Uterus (tissue), 4 donors: Measurements from ENCODE around the gene DRG1. TPM values are rescaled to one million over a fixed set of nuclear protein-coding genes. Genes with fewer than 3 reads are reported as not detected.
"Not testable (repeated sequence)": the region's sequence is repeated elsewhere in the genome, so short reads cannot be mapped to it uniquely, and the experiment has no call there.

Source experiments
- DNase-seq, 2 donors: peaks; one replicate each; pipeline ENCODE4 v3.0.0-alpha.2; 2019 to 2020
- H3K27ac ChIP-seq, 2 donors: fragments of 200-600 bp; sonication (generic); 1 replicate in 1 of 2; 2 replicates in 1 of 2; pipeline ENCODE4 v1.5.1; 2016 to 2018
- H3K27me3 ChIP-seq, 2 donors: fragments of 200-600 bp; sonication (generic); one replicate each; pipeline ENCODE4 v1.5.1; 2018 to 2019; ENCODE audit warnings: control low read depth in 1 of 2
- H3K36me3 ChIP-seq, 2 donors: fragments of 200-600 bp; sonication (generic); one replicate each; pipeline ENCODE4 v1.5.1; 2019; ENCODE audit warnings: control low read depth in 1 of 2
- H3K4me1 ChIP-seq, 2 donors: fragments of 200-600 bp; sonication (generic); one replicate each; pipeline ENCODE4 v1.5.1; 2018 to 2019; ENCODE audit warnings: control low read depth in 1 of 2
- H3K4me3 ChIP-seq, 2 donors: fragments of 200-600 bp; sonication (generic); 1 replicate in 1 of 2; 2 replicates in 1 of 2; pipeline ENCODE4 v1.5.1; 2018 to 2019; ENCODE audit warnings: mild to moderate bottlenecking in 1 of 2
- H3K9me3 ChIP-seq, 2 donors: fragments of 200-600 bp; sonication (generic); one replicate each; pipeline ENCODE4 v1.5.1; 2019; ENCODE audit warnings: control low read depth in 1 of 2
- POLR2A ChIP-seq, 2 donors: fragments of 450-650 bp; IDR thresholded peaks; one replicate each; pipeline ENCODE4 v1.6.1; 2016; ENCODE audit warnings: antibody characterized with exemption in 2 of 2, mild to moderate bottlenecking in 1 of 2, moderate library complexity in 1 of 2
- intact Hi-C: fragments of 100-400 bp; cut with DNase I; formaldehyde crosslinking; loops from one replicate; pipeline ENCODE4 v1.15.1; 2023; ENCODE audit warnings: low total_unique reads
- total RNA-seq, 4 donors: library from RNA; depleted of rRNA in 3 of 4; stranded (reverse); fragments of >200 nt in 3 of 4; gene quantifications; one replicate each; pipeline versions ENCODE4 v1.1.0 to v1.2.4, GENCODE V29; 2014 to 2023
- TF ChIP-seq, protein P1 (sequence below), 4 experiments: fragments of 200-600 bp in 2 of 4; fragments of 450-650 bp in 2 of 4; sonication (generic) in 2 of 4; IDR thresholded peaks; one replicate each; pipeline ENCODE4 v1.5.1; 2016 to 2019; ENCODE audit warnings: antibody characterized with exemption in 4 of 4, mild to moderate bottlenecking in 2 of 4, moderate library complexity in 1 of 4
- donor health status: DM: yes; HTN: yes; CAD: no.

Gene DRG1
- total RNA-seq, 4 donors from 2014 or later = 9.2 to 98.2 (median 40.9) TPM

DNA sequence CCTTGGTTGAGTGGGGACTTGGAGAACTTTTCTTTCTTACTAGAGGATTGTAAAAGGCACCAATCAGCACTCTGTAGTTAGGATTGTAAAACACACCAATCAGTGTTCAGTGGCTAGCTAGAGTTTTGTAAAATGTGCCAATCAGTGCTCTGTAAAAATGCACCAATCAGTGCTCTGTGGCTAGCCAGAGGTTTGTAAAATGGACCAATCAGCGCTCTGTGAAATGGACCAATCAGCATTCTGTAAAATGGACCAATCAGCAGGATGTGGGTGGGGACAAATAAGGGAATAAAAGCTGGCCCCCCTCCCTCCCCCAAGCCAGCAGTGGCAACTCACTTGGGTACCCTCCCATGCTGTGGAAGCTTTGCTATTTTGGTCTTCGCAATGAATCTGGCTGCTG lies 5.5 kb upstream of the DRG1 start:
- TF ChIP-seq, protein P1, sequence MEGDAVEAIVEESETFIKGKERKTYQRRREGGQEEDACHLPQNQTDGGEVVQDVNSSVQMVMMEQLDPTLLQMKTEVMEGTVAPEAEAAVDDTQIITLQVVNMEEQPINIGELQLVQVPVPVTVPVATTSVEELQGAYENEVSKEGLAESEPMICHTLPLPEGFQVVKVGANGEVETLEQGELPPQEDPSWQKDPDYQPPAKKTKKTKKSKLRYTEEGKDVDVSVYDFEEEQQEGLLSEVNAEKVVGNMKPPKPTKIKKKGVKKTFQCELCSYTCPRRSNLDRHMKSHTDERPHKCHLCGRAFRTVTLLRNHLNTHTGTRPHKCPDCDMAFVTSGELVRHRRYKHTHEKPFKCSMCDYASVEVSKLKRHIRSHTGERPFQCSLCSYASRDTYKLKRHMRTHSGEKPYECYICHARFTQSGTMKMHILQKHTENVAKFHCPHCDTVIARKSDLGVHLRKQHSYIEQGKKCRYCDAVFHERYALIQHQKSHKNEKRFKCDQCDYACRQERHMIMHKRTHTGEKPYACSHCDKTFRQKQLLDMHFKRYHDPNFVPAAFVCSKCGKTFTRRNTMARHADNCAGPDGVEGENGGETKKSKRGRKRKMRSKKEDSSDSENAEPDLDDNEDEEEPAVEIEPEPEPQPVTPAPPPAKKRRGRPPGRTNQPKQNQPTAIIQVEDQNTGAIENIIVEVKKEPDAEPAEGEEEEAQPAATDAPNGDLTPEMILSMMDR (IDR thresholded peaks at IDR 0.05) = no peak
- TF ChIP-seq POLR2A (IDR thresholded peaks at IDR 0.05) = no peak
- intact Hi-C loops = no loop called here
- no peak overlapping the region for H3K27ac ChIP-seq
- no peaks in the 10 kb centered on the region for H3K4me1 ChIP-seq
- no peaks in the 10 kb centered on the region for H3K27me3 ChIP-seq
- H3K4me3 ChIP-seq = no peak overlapping the region
- DNase-seq = no peak
- no peaks in the 10 kb centered on the region for H3K9me3 ChIP-seq
- no peaks in the 10 kb centered on the region for H3K36me3 ChIP-seq

DNA sequence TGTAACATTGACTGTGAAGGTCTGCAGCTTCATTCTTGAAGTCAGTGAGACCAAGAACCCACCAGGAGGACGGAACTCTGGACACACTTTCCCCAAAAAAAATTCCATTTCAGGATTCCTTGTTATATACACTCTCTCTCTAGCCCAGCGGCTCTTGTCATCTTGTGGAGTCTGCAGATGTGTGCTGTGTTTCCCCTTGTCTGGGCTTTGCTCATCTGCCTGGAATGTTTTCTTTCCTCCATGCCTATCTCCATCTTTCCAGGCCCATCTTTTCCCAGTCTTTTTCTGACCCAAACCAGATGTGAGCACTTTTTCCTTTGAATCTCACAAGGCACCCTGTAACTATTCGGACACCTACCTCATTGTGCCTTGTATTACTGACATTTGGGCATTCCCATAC lies 5.1 kb upstream of the DRG1 start:
- H3K36me3 ChIP-seq = no peaks in the 10 kb centered on the region
- H3K27ac ChIP-seq = no peak overlapping the region
- intact Hi-C loops = no loop called here
- TF ChIP-seq, protein P1 (IDR thresholded peaks at IDR 0.05) = no peak
- TF ChIP-seq POLR2A (IDR thresholded peaks at IDR 0.05) = no peak
- H3K27me3 ChIP-seq = no peaks in the 10 kb centered on the region
- H3K4me1 ChIP-seq = no peaks in the 10 kb centered on the region
- no peaks in the 10 kb centered on the region for H3K9me3 ChIP-seq
- no peak for DNase-seq
- H3K4me3 ChIP-seq = no peak overlapping the region

DNA sequence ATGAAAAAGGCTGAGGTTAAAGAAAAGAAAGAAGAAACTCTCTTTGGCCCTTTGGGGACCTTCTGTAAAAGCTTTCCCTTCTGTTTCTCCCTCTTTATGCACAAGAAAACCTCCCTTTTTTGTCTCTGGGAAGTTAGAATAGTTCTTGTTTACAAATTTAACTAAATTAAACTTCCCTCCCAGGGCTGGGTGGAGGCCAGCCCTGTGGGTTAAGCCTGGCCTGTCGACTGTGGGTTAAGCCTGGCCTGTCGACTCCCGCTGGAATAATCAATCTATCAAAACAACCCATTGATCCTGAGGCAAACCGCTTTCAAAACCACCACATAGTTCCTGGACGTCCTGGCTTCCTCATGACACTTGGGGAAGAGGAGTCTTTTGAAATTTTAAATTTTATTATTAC lies 1.2 kb upstream of the DRG1 start:
- Histone ChIP-seq H3K36me3 (no peaks in the 10 kb centered on the region), H3K27ac (no peak overlapping the region), H3K9me3 (no peaks in the 10 kb centered on the region), H3K4me1 (no peaks in the 10 kb centered on the region), H3K4me3 (no peak overlapping the region), H3K27me3 (no peaks in the 10 kb centered on the region)
- DNase-seq = no peak
- intact Hi-C loops = no loop called here
- TF ChIP-seq, protein P1 (IDR thresholded peaks at IDR 0.05) = no peak
- no peak for TF ChIP-seq POLR2A (IDR thresholded peaks at IDR 0.05)

DNA sequence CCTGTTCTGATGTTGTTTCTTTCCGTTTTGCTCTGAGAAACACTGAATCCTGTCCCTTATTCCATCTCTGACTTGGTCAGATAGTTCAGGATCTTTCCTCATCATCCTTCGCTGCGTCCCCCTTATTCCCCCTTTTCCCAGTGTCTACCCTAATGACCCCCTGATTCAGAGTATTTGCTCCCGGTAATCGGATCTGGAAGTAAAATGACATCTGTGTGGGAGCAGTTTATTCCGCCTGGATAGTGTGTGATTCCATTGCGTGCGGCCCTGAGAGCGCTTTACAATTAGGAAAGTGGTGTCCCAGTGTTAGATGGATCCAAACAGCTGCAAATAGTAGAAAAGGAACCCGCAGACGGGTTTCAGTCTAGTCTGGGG lies 606 bp downstream of the DRG1 start:
- peak overlapping the region; percentile 55 to 87 for H3K4me3 ChIP-seq
- H3K27me3 ChIP-seq = no peaks in the 10 kb centered on the region
- H3K36me3 ChIP-seq = no peaks in the 10 kb centered on the region
- no peaks in the 10 kb centered on the region for H3K4me1 ChIP-seq
- peak overlapping the region; percentile 89 to 92 for H3K27ac ChIP-seq
- no peaks in the 10 kb centered on the region for H3K9me3 ChIP-seq
- intact Hi-C loops = no loop called here
- TF ChIP-seq, protein P1 (IDR thresholded peaks at IDR 0.05) = no peak
- no peak for TF ChIP-seq POLR2A (IDR thresholded peaks at IDR 0.05)
- no peak for DNase-seq

DNA sequence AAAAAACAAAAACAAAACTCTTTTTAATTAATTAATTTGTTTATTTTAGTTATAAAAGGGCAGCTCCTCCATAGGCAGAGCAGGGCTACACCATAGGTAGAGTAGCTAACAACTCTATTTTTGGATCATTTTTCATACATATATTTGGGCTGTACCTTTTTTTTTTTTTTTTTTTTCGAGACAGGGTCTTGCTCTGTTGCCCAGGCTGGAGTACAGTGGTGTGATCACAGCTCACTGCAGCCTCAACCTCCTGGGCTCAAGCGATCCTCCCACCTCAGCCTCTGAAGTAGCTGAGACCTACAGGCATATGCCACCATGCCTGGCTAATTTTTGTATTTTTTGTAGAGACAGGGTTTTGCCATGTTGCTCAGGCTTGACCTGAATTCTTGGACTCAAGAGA lies 2.9 kb downstream of the DRG1 start:
- H3K4me1 ChIP-seq, H3K27me3 ChIP-seq, intact Hi-C loops, H3K9me3 ChIP-seq, DNase-seq, H3K4me3 ChIP-seq, H3K27ac ChIP-seq, H3K36me3 ChIP-seq: not testable (repeated sequence)

DNA sequence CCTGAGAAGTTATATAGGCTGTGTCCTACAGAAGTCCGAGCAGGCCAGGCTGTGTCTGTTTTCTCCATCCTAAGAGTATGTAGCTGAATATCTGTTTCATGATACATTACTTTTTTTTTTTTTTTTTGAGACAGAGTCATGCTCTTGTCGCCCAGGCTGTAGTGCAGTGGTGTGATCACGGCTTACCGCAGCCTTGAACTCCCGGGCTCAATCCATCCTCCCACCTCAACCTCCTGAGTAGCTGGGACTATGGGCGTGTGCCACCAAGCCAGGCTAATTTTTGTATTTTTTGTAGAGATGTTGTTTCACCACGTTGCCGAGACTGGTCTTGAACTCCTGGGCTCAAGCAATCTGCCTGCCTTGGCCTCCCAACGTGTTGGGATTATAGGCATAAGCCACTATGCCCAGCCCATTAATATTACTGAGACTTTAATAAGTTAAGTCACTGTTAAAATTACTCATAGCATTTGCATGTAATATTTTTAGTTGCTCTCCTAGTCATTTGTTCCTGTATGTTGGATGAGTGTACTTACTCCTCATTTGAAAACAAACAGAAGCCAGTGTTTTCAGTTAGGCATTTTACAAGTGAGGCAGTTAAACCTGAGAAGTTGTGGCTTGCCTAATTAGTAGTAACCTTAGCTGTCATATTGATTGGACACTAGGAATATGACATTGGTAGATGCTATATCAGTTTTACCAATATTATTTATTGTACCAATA lies 26.1 kb downstream of the DRG1 start:
- H3K9me3 ChIP-seq = no peaks in the 10 kb centered on the region
- H3K36me3 ChIP-seq = no peaks in the 10 kb centered on the region
- H3K4me3 ChIP-seq = no peak overlapping the region
- DNase-seq = no peak
- no peak for TF ChIP-seq POLR2A (IDR thresholded peaks at IDR 0.05)
- TF ChIP-seq, protein P1 (IDR thresholded peaks at IDR 0.05) = no peak
- no peaks in the 10 kb centered on the region for H3K27me3 ChIP-seq
- no peaks in the 10 kb centered on the region for H3K4me1 ChIP-seq
- H3K27ac ChIP-seq = no peak overlapping the region
- intact Hi-C loops = no loop called here
